ENCODE results near the gene SCRT2. TPM values are rescaled to one million over a fixed set of nuclear protein-coding genes. Genes with fewer than 3 reads are reported as not detected.

The SCRT2 gene
- total and polyA plus RNA-seq, 2 of the 8 experiments (the other 6 are each of a cell fraction or from before 2014, with no cell fraction given): 0.12 to 0.34 TPM

GRCh38 chr20:654417-654750 lies 21.2 kb downstream of the SCRT2 start:
- peaks cover 20 to 32% (median 22%) of the 10 kb centered on the region in 4 experiments for H3K4me1 ChIP-seq (replicated peaks in 1 of 4; ENCODE audit: control insufficient read depth in 3 of 4, insufficient read depth in 4 of 4, low read length in 3 of 4)
- H4K91ac ChIP-seq (replicated peaks; ENCODE audit: insufficient read length, low read length): no peak overlapping the region
- H3K23ac ChIP-seq (ENCODE audit: insufficient read length): no peak overlapping the region
- WGBS, 2 experiments (ENCODE audit: extremely low coverage in 1 of 2, insufficient coverage in 1 of 2, insufficient read length in 1 of 2, insufficient replicate concordance in 2 of 2, low coverage in 1 of 2, low lambda C conversion rate in 2 of 2, missing lambda C conversion rate in 1 of 2): 91% methylated on average over 3 of the region's 3 CpGs; no CpG with 5 or more reads in 1 of the 2 experiments
- CTCF ChIA-PET (ENCODE audit: partially characterized antibody): interaction anchor here (0.7 to 3.9 kb wide), 6 partner anchors 9 to 83 kb away, joined by 3 to 45 read pairs (median 6); no protein-coding TSS in a partner anchor
- no peak overlapping the region; a peak in 1 of 4 replicates for H3K4me2 ChIP-seq (ENCODE audit: insufficient read depth in 1 of 2, low read depth in 2 of 2, low read length in 2 of 2)
- no peak overlapping the region for H3K56ac ChIP-seq (replicated peaks; ENCODE audit: insufficient read length, low read depth, low read length)
- peaks cover 0 to 7% (median 0%) of the 10 kb centered on the region in 4 experiments; a peak in 3 of 7 replicates for H3K27me3 ChIP-seq (replicated peaks in 1 of 4; ENCODE audit: control insufficient read depth in 3 of 4, extremely low read depth in 1 of 4, insufficient read depth in 3 of 4, low read length in 3 of 4)
- POLR2A ChIA-PET (ENCODE audit: partially characterized antibody): interaction anchor here (1.2 to 1.8 kb wide), 2 partner anchors 10 to 70 kb away, joined by 3 to 4 read pairs; no protein-coding TSS in a partner anchor
- no peak overlapping the region for H2BK15ac ChIP-seq (ENCODE audit: low read length)
- no peak overlapping the region for H3K27ac ChIP-seq (ENCODE audit: low read depth, low read length)
- no peaks in the 10 kb centered on the region for H3K79me2 ChIP-seq (ENCODE audit: control insufficient read depth in 1 of 2, insufficient read depth in 2 of 2, low read length in 2 of 2)
- no peak overlapping the region for H2BK120ac ChIP-seq (replicated peaks; ENCODE audit: low read depth, low read length)
- H3K18ac ChIP-seq (ENCODE audit: extremely low read depth, low read length): no peak overlapping the region
- H2BK12ac ChIP-seq (ENCODE audit: low read depth, low read length): peak overlapping the region; percentile 51; the same call in 1 of the 2 replicates
- H3K79me1 ChIP-seq (ENCODE audit: low read depth, low read length): no peaks in the 10 kb centered on the region
- H4K8ac ChIP-seq (ENCODE audit: extremely low read depth, insufficient read depth, low read length): no peak overlapping the region
- DNase-seq (ENCODE audit: low read depth in 1 of 2, low spot score in 2 of 2) (no peak), FAIRE-seq (no peak)
- no peak overlapping the region for H3K9ac ChIP-seq (replicated peaks in 1 of 4; ENCODE audit: extremely low read depth in 1 of 4, low read depth in 3 of 4, low read length in 3 of 4)
- H2BK20ac ChIP-seq (ENCODE audit: low read length): no peak overlapping the region
- H2BK5ac ChIP-seq (ENCODE audit: low read depth, low read length): no peak overlapping the region
- no peaks in the 10 kb centered on the region for H3K36me3 ChIP-seq (ENCODE audit: control insufficient read depth in 2 of 4, insufficient read depth in 4 of 4, low read length in 3 of 4)
- no peaks in the 10 kb centered on the region for H3K9me3 ChIP-seq (ENCODE audit: insufficient read depth in 2 of 2, low read depth in 1 of 2, low read length in 1 of 2)
- peaks cover 0 to 3% of the 10 kb centered on the region in 2 experiments for H4K20me1 ChIP-seq (replicated peaks in 1 of 2; ENCODE audit: control insufficient read depth in 1 of 2, insufficient read depth in 2 of 2, low read length in 2 of 2)
- H2AK5ac ChIP-seq (ENCODE audit: low read depth, low read length): no peak overlapping the region
- no peak overlapping the region for H2AFZ ChIP-seq (ENCODE audit: low read length)
- peaks cover 10% of the 10 kb centered on the region; the same call in 1 of the 2 replicates for H3K23me2 ChIP-seq (ENCODE audit: low read depth, low read length)
- no peak overlapping the region for H3K4me3 ChIP-seq (ENCODE audit: extremely low read depth in 1 of 4, insufficient read depth in 2 of 4, low read depth in 3 of 4, low read length in 4 of 4)
- no peak overlapping the region for H4K5ac ChIP-seq (ENCODE audit: insufficient read length, low read depth, low read length)
- no peak overlapping the region for H3K14ac ChIP-seq (ENCODE audit: insufficient read length)
- no peak overlapping the region for H3K4ac ChIP-seq (replicated peaks; ENCODE audit: insufficient read length, low read depth, low read length)
- no peak for TF ChIP-seq CBX5 (IDR thresholded peaks at IDR 0.05; ENCODE audit: low read depth, low read length)
- TF ChIP-seq MAFK (IDR thresholded peaks at IDR 0.05; ENCODE audit: low read depth, low read length): no peak
- no peak for TF ChIP-seq BRCA1 (IDR thresholded peaks at IDR 0.05; ENCODE audit: low read depth, low read length)
- TF ChIP-seq CTBP2 (IDR thresholded peaks at IDR 0.05; ENCODE audit: borderline replicate concordance, insufficient read depth, insufficient read length, low read length): no peak
- TF ChIP-seq FOSL1 (IDR thresholded peaks at IDR 0.05; ENCODE audit: insufficient read depth, low read depth, low read length): no peak
- no peak for TF ChIP-seq ASH2L (IDR thresholded peaks at IDR 0.05; ENCODE audit: low read length)
- no peak for TF ChIP-seq GABPA (IDR thresholded peaks at IDR 0.05; ENCODE audit: borderline replicate concordance, insufficient read depth, low read length)
- TF ChIP-seq YY1 (IDR thresholded peaks at IDR 0.05; ENCODE audit: low read depth, low read length): no peak
- no peak for TF ChIP-seq SIN3A (conservative IDR thresholded peaks at IDR 0.05 in 1 of 2, IDR thresholded peaks at IDR 0.05 in 1 of 2; ENCODE audit: low read depth in 1 of 2, low read length in 2 of 2)
- no peak for TF ChIP-seq SAP30 (IDR thresholded peaks at IDR 0.05; ENCODE audit: insufficient read depth, insufficient replicate concordance, low read length)
- TF ChIP-seq SUZ12 (IDR thresholded peaks at IDR 0.05; ENCODE audit: low read length): no peak
- no peak for TF ChIP-seq TAF7 (optimal IDR thresholded peaks at IDR 0.05; ENCODE audit: borderline replicate concordance, low read depth, low read length)
- TF ChIP-seq POLR2A (IDR thresholded peaks at IDR 0.05; ENCODE audit: control extremely low read depth in 1 of 2, low read depth in 2 of 2, low read length in 2 of 2): no peak
